Neuronal stem cell (in vitro differentiated cells): ENCODE measurements around the gene AFAP1.
A peak's percentile ranks its signal among the peaks of the same experiment; 100 is the strongest.

ENCODE experiments used
- DNase-seq: peaks from one replicate; pipeline ENCODE4 v3.0.0-alpha.2; 2013; ENCODE audit warnings: low spot score
- H2AFZ ChIP-seq: one replicate; pipeline ENCODE4 v1.6.1; 2013; ENCODE audit warnings: mild to moderate bottlenecking, low read length, inconsistent platforms
- H2AK5ac ChIP-seq: 2 replicates; pipeline ENCODE4 v1.6.1; 2013; ENCODE audit warnings: low read depth, mild to moderate bottlenecking, inconsistent platforms, low read length, moderate library complexity, mixed read lengths
- H2BK120ac ChIP-seq: 2 replicates; pipeline ENCODE4 v1.6.1; 2013; ENCODE audit warnings: low read depth, mild to moderate bottlenecking, inconsistent platforms, low read length, moderate library complexity, mixed read lengths
- H2BK12ac ChIP-seq: one replicate; pipeline ENCODE4 v1.6.1; 2013; ENCODE audit warnings: low read length, inconsistent platforms
- H2BK15ac ChIP-seq: 2 replicates; pipeline ENCODE4 v1.6.1; 2013; ENCODE audit warnings: mild to moderate bottlenecking, low read length, inconsistent platforms, mixed read lengths
- H2BK5ac ChIP-seq: one replicate; pipeline ENCODE4 v1.6.1; 2013; ENCODE audit warnings: inconsistent platforms, mild to moderate bottlenecking, low read length, moderate library complexity
- H3K14ac ChIP-seq: one replicate; pipeline ENCODE4 v1.6.1; 2013; ENCODE audit warnings: low read length, inconsistent platforms
- H3K18ac ChIP-seq: 2 replicates; pipeline ENCODE4 v1.6.1; 2013; ENCODE audit warnings: low read length, inconsistent platforms
- H3K23ac ChIP-seq: 2 replicates; pipeline ENCODE4 v1.6.1; 2013; ENCODE audit warnings: low read depth, mild to moderate bottlenecking, mixed read lengths, low read length, inconsistent platforms; ENCODE audit not compliant: poor library complexity
- H3K27ac ChIP-seq: replicated peaks from 3 replicates; pipeline ENCODE4 v1.5.1; 2013; ENCODE audit warnings: low read length, inconsistent platforms
- H3K27me3 ChIP-seq, 3 experiments: 2 replicates each; pipeline ENCODE4 v1.6.1; 2013; ENCODE audit warnings: low read length in 3 of 3, mild to moderate bottlenecking in 2 of 3, inconsistent platforms in 1 of 3, low read depth in 1 of 3, mixed read lengths in 1 of 3, moderate library complexity in 1 of 3; ENCODE audit not compliant: control insufficient read depth in 3 of 3, insufficient read depth in 3 of 3
- H3K36me3 ChIP-seq, 2 donors: replicated peaks in 1 of 2; 2 replicates each; pipeline ENCODE4 v1.6.1; 2013; ENCODE audit warnings: low read length in 2 of 2; ENCODE audit not compliant: control insufficient read depth in 2 of 2, insufficient read depth in 2 of 2
- H3K4ac ChIP-seq: 2 replicates; pipeline ENCODE4 v1.6.1; 2013; ENCODE audit warnings: inconsistent platforms, mild to moderate bottlenecking, low read length, moderate library complexity
- H3K4me1 ChIP-seq, 2 donors: 1 replicate in 1 of 2; 2 replicates in 1 of 2; pipeline ENCODE4 v1.6.1; 2013; ENCODE audit warnings: low read length in 2 of 2, low read depth in 1 of 2; ENCODE audit not compliant: control insufficient read depth in 2 of 2, insufficient read depth in 1 of 2
- H3K4me2 ChIP-seq: one replicate; pipeline ENCODE4 v1.6.1; 2013; ENCODE audit warnings: mild to moderate bottlenecking, low read length, inconsistent platforms; ENCODE audit not compliant: insufficient read depth, poor library complexity, severe bottlenecking
- H3K4me3 ChIP-seq, 2 donors: 2 replicates each; pipeline ENCODE4 v1.5.1; 2013; ENCODE audit warnings: low read length in 2 of 2, mild to moderate bottlenecking in 2 of 2, inconsistent platforms in 1 of 2, moderate library complexity in 1 of 2
- H3K79me1 ChIP-seq: one replicate; pipeline ENCODE4 v1.6.1; 2013; ENCODE audit warnings: low read depth, mild to moderate bottlenecking, inconsistent platforms, low read length, moderate library complexity
- H3K9ac ChIP-seq: one replicate; pipeline ENCODE4 v1.6.1; 2013; ENCODE audit warnings: mild to moderate bottlenecking, low read depth, low read length, inconsistent platforms; ENCODE audit not compliant: poor library complexity
- H3K9me3 ChIP-seq, 2 donors: replicated peaks in 1 of 2; 2 replicates each; pipeline versions ENCODE3 to v1.6.1; 2013; ENCODE audit warnings: low read length in 2 of 2, mild to moderate bottlenecking in 2 of 2, inconsistent platforms in 1 of 2, low read depth in 1 of 2, mixed read lengths in 1 of 2, moderate library complexity in 1 of 2; ENCODE audit not compliant: control insufficient read depth in 2 of 2, insufficient read depth in 1 of 2
- H4K8ac ChIP-seq: one replicate; pipeline ENCODE4 v1.6.1; 2013; ENCODE audit warnings: low read depth, mild to moderate bottlenecking, inconsistent platforms, low read length, moderate library complexity
- H4K91ac ChIP-seq: one replicate; pipeline ENCODE4 v1.6.1; 2013; ENCODE audit warnings: low read length, low read depth, mild to moderate bottlenecking, inconsistent platforms; ENCODE audit not compliant: poor library complexity
- WGBS, 2 donors: extraction: QIAGEN DNeasy Blood & Tissue Kit; methylation state at CpG; one replicate each; pipeline ENCODE4 v1.1.7; 2013; ENCODE audit warnings: missing lambda C conversion rate in 2 of 2, mixed read lengths in 1 of 2; ENCODE audit not compliant: insufficient read length in 2 of 2, insufficient replicate concordance in 1 of 2; ENCODE audit errors: extremely low coverage in 2 of 2; 5-methylcytosine and 5-hydroxymethylcytosine counted together

Gene AFAP1

GRCh38 chr4:7760228-7760627, 179.4 kb downstream of the AFAP1 start:
- Histone ChIP-seq H4K8ac (no peak overlapping the region), H3K14ac (no peak overlapping the region), H4K91ac (no peak overlapping the region), H2BK12ac (no peak overlapping the region), H2BK120ac (no peak overlapping the region), H3K27ac (no peak overlapping the region), H3K9ac (no peak overlapping the region), H2BK5ac (no peak overlapping the region), H3K18ac (no peak overlapping the region), H3K4me1 (peaks cover 9 to 17% of the 10 kb centered on the region in 2 donors), H3K27me3 (peaks cover 0 to 3% (median 0%) of the 10 kb centered on the region in 3 experiments), H3K36me3 (peaks cover 2% of the 10 kb centered on the region in 2 donors), H3K4ac (no peak overlapping the region), H3K79me1 (peaks cover 3% of the 10 kb centered on the region), H2AK5ac (no peak overlapping the region), H3K9me3 (no peaks in the 10 kb centered on the region), H2AFZ (no peak overlapping the region), H2BK15ac (no peak overlapping the region), H3K4me3 (no peak overlapping the region), H3K23ac (no peak overlapping the region), H3K4me2 (no peak overlapping the region)
- no peak for DNase-seq
- no CpG with 5 or more reads among the region's 9 CpGs for WGBS, 2 donors

- Histone ChIP-seq H3K4me1 (peaks cover 9 to 17% of the 10 kb centered on the region in 2 donors), H4K8ac (no peak overlapping the region), H2BK120ac (no peak overlapping the region), H3K4me3 (no peak overlapping the region), H3K9me3 (no peaks in the 10 kb centered on the region), H2BK12ac (no peak overlapping the region), H3K27ac (no peak overlapping the region), H4K91ac (no peak overlapping the region), H3K9ac (no peak overlapping the region), H3K14ac (no peak overlapping the region), H3K4me2 (no peak overlapping the region), H2AK5ac (no peak overlapping the region), H3K18ac (peak overlapping the region; percentile 55), H3K4ac (no peak overlapping the region), H2BK5ac (no peak overlapping the region), H3K23ac (no peak overlapping the region), H2BK15ac (no peak overlapping the region), H3K36me3 (peaks cover 2% of the 10 kb centered on the region in 2 donors), H2AFZ (no peak overlapping the region), H3K79me1 (peaks cover 2% of the 10 kb centered on the region), H3K27me3 (peaks cover 0 to 3% (median 0%) of the 10 kb centered on the region in 3 experiments)
- no peak for DNase-seq
- WGBS, 2 donors, result no CpG with 5 or more reads among the region's 7 CpGs
Measured at GRCh38 chr4:7759635-7760034, 180.0 kb downstream of the AFAP1 start.

GRCh38 chr4:7759216-7759615, 180.4 kb downstream of the AFAP1 start:
- no CpG with 5 or more reads among the region's 12 CpGs for WGBS, 2 donors
- DNase-seq, result no peak
- peaks cover 2% of the 10 kb centered on the region for H3K79me1 ChIP-seq

GRCh38 chr4:7758476-7758875, 181.2 kb downstream of the AFAP1 start:
- Histone ChIP-seq H2BK15ac (no peak overlapping the region), H3K79me1 (peaks cover 2% of the 10 kb centered on the region), H3K4me3 (peak overlapping the region in 1 of 2 donors; percentile 23), H3K27me3 (peaks cover 0 to 3% (median 0%) of the 10 kb centered on the region in 3 experiments), H3K9me3 (no peaks in the 10 kb centered on the region), H3K4me1 (peaks cover 9 to 17% of the 10 kb centered on the region in 2 donors), H3K4me2 (no peak overlapping the region), H4K8ac (no peak overlapping the region), H2BK5ac (no peak overlapping the region), H3K23ac (no peak overlapping the region), H2BK12ac (no peak overlapping the region), H3K9ac (no peak overlapping the region), H2AFZ (no peak overlapping the region), H2BK120ac (no peak overlapping the region), H2AK5ac (peak overlapping the region; percentile 0), H3K14ac (no peak overlapping the region), H4K91ac (no peak overlapping the region), H3K4ac (no peak overlapping the region), H3K18ac (no peak overlapping the region), H3K36me3 (peaks cover 2% of the 10 kb centered on the region in 2 donors), H3K27ac (peak overlapping the region; percentile 58)
- no peak for DNase-seq
- WGBS, 2 donors, result no CpG with 5 or more reads among the region's 11 CpGs

More at GRCh38 chr4:7759216-7759615, 180.4 kb downstream of the AFAP1 start:
- no peak overlapping the region for H3K4ac ChIP-seq
- no peak overlapping the region for H2BK5ac ChIP-seq
- H2AK5ac ChIP-seq, result no peak overlapping the region
- H3K4me1 ChIP-seq, result peaks cover 9 to 17% of the 10 kb centered on the region in 2 donors
- no peak overlapping the region for H2AFZ ChIP-seq
- no peak overlapping the region for H2BK12ac ChIP-seq
- H4K8ac ChIP-seq, result no peak overlapping the region
- no peak overlapping the region for H3K4me2 ChIP-seq
- no peak overlapping the region for H3K27ac ChIP-seq
- no peak overlapping the region for H3K4me3 ChIP-seq
- H4K91ac ChIP-seq, result no peak overlapping the region
- no peak overlapping the region for H2BK15ac ChIP-seq
- H3K9me3 ChIP-seq, result no peaks in the 10 kb centered on the region
- peaks cover 0 to 3% (median 0%) of the 10 kb centered on the region in 3 experiments for H3K27me3 ChIP-seq
- H3K14ac ChIP-seq, result no peak overlapping the region
- H3K36me3 ChIP-seq, result peaks cover 2% of the 10 kb centered on the region in 2 donors
- no peak overlapping the region for H3K23ac ChIP-seq
- H3K9ac ChIP-seq, result no peak overlapping the region
- H3K18ac ChIP-seq, result no peak overlapping the region
- no peak overlapping the region for H2BK120ac ChIP-seq
